ENCODE results near the gene STOX2. TPM values are rescaled to one million over a fixed set of nuclear protein-coding genes. Genes with fewer than 3 reads are reported as not detected.

STOX2 gene
- total and polyA plus RNA-seq, 2 donors (not counting 3 experiments of a cell fraction or from before 2014, with no cell fraction given) = 0.03 to 0.24 TPM

GRCh38 chr4:183888564-183888963 is 16.5 kb upstream of the STOX2 start:
- intact Hi-C loops (cut with micrococcal nuclease) = no loop called here
- Histone ChIP-seq H3K4me3 (replicated peaks in 1 of 3; ENCODE audit: insufficient read depth in 1 of 3, low read depth in 1 of 3, low read length in 3 of 3) (no peak overlapping the region), H3K4me1 (ENCODE audit: control insufficient read depth, extremely low read depth, insufficient read depth, low read length) (no peaks in the 10 kb centered on the region), H3K27ac (ENCODE audit: insufficient read depth, low read depth, low read length) (no peak overlapping the region), H2AFZ (ENCODE audit: low read depth, low read length) (no peak overlapping the region), H3K9me1 (replicated peaks; ENCODE audit: control insufficient read depth, extremely low read depth, insufficient read depth, low read length) (no peaks in the 10 kb centered on the region), H4K20me1 (replicated peaks; ENCODE audit: control insufficient read depth, extremely low read depth, insufficient read depth, low read length) (no peaks in the 10 kb centered on the region), H3K79me2 (ENCODE audit: control insufficient read depth, insufficient read depth, low read length) (no peaks in the 10 kb centered on the region), H3K9ac (replicated peaks; ENCODE audit: extremely low read depth, insufficient read depth, low read length) (no peak overlapping the region), H3K36me3 (ENCODE audit: control insufficient read depth in 2 of 2, extremely low read depth in 1 of 2, insufficient read depth in 2 of 2, low read length in 2 of 2) (no peaks in the 10 kb centered on the region), H3K27me3 (ENCODE audit: control insufficient read depth in 2 of 2, insufficient read depth in 2 of 2, low read length in 2 of 2) (no peaks in the 10 kb centered on the region), H3K4me2 (ENCODE audit: insufficient read depth, low read length) (no peak overlapping the region), H3K9me3 (replicated peaks; ENCODE audit: control insufficient read depth, insufficient read depth, low read length) (no peaks in the 10 kb centered on the region)
- FAIRE-seq (no peak), DNase-seq (ENCODE audit: low read depth, low spot score) (no peak)
- POLR2A ChIA-PET = no interaction called here
- TF ChIP-seq CTCF (IDR thresholded peaks at IDR 0.05; ENCODE audit: extremely low read depth in 1 of 2, insufficient read depth in 1 of 2, low read depth in 1 of 2, low read length in 2 of 2) (no peak), JUN (IDR thresholded peaks at IDR 0.05; ENCODE audit: borderline replicate concordance, insufficient read depth, insufficient read length, low read depth) (no peak)
- CTCF ChIA-PET = no interaction called here
- dilution Hi-C loops (cut with MboI; ENCODE audit: extremely low pct_ligation_motif_present, low sequenced_read_pairs) = no loop called here
- BruUV-seq (replicated peaks) = no TSS peak

- no peaks in the 10 kb centered on the region for H4K20me1 ChIP-seq (replicated peaks; ENCODE audit: control insufficient read depth, extremely low read depth, insufficient read depth, low read length)
- H3K36me3 ChIP-seq (ENCODE audit: control insufficient read depth in 2 of 2, extremely low read depth in 1 of 2, insufficient read depth in 2 of 2, low read length in 2 of 2) = no peaks in the 10 kb centered on the region
- FAIRE-seq (no peak), DNase-seq (ENCODE audit: low read depth, low spot score) (no peak)
- H3K27ac ChIP-seq (ENCODE audit: insufficient read depth, low read depth, low read length) = no peak overlapping the region
- H3K9ac ChIP-seq (replicated peaks; ENCODE audit: extremely low read depth, insufficient read depth, low read length) = no peak overlapping the region
- TF ChIP-seq JUN (IDR thresholded peaks at IDR 0.05; ENCODE audit: borderline replicate concordance, insufficient read depth, insufficient read length, low read depth) (no peak), GATA2 (IDR thresholded peaks at IDR 0.05; ENCODE audit: insufficient read depth, insufficient read length, low read depth, low read length) (no peak), CTCF (IDR thresholded peaks at IDR 0.05; ENCODE audit: extremely low read depth in 1 of 2, insufficient read depth in 1 of 2, low read depth in 1 of 2, low read length in 2 of 2) (no peak), MYC (IDR thresholded peaks at IDR 0.05; ENCODE audit: low read depth, low read length) (no peak), POLR2AphosphoS5 (IDR thresholded peaks at IDR 0.05; ENCODE audit: insufficient read depth, low read depth, low read length) (no peak), POLR2A (IDR thresholded peaks at IDR 0.05; ENCODE audit: low read depth, low read length) (no peak), EZH2 (IDR thresholded peaks at IDR 0.05; ENCODE audit: borderline replicate concordance, low read depth, low read length, severe bottlenecking) (no peak), FOS (IDR thresholded peaks at IDR 0.05; ENCODE audit: borderline replicate concordance, insufficient read depth, low read length) (no peak), MAX (IDR thresholded peaks at IDR 0.05; ENCODE audit: insufficient read depth, insufficient read length) (no peak)
- dilution Hi-C loops (cut with MboI; ENCODE audit: extremely low pct_ligation_motif_present, low sequenced_read_pairs) (no loop called here), intact Hi-C loops (cut with micrococcal nuclease) (no loop called here)
- H3K27me3 ChIP-seq (ENCODE audit: control insufficient read depth in 2 of 2, insufficient read depth in 2 of 2, low read length in 2 of 2) = no peaks in the 10 kb centered on the region
- no peaks in the 10 kb centered on the region for H3K4me1 ChIP-seq (ENCODE audit: control insufficient read depth, extremely low read depth, insufficient read depth, low read length)
- no peak overlapping the region for H3K4me2 ChIP-seq (ENCODE audit: insufficient read depth, low read length)
- ChIA-PET CTCF (no interaction called here), POLR2A (no interaction called here)
- H3K79me2 ChIP-seq (ENCODE audit: control insufficient read depth, insufficient read depth, low read length) = no peaks in the 10 kb centered on the region
- no peaks in the 10 kb centered on the region for H3K9me1 ChIP-seq (replicated peaks; ENCODE audit: control insufficient read depth, extremely low read depth, insufficient read depth, low read length)
- no TSS peak for BruUV-seq (replicated peaks)
- no peak overlapping the region for H2AFZ ChIP-seq (ENCODE audit: low read depth, low read length)
- no peak overlapping the region for H3K4me3 ChIP-seq (replicated peaks in 1 of 3; ENCODE audit: insufficient read depth in 1 of 3, low read depth in 1 of 3, low read length in 3 of 3)
- no peaks in the 10 kb centered on the region for H3K9me3 ChIP-seq (replicated peaks; ENCODE audit: control insufficient read depth, insufficient read depth, low read length)
Measured at GRCh38 chr4:183889190-183889589, 15.9 kb upstream of the STOX2 start.
